Fibroblast of pulmonary artery (primary cell): Measurements from ENCODE around the gene FDXR.

Experiments used
- DNase-seq: peaks from one replicate; pipeline ENCODE4 v3.0.0-alpha.2; 2010; ENCODE audit warnings: low read depth
- H3K4me3 ChIP-seq: replicated peaks from 2 replicates; pipeline ENCODE4 v1.5.1; 2011; ENCODE audit warnings: low read depth, mild to moderate bottlenecking, control low read depth, low read length, moderate library complexity
- TF ChIP-seq, protein P1 (sequence below): IDR thresholded peaks from 2 replicates; pipeline ENCODE4 v1.5.1; 2011; ENCODE audit warnings: mild to moderate bottlenecking, control low read depth, low read length, inconsistent platforms; ENCODE audit errors: missing control alignments

Gene FDXR

GRCh38 chr17:74904687-74905409 is 32.1 kb upstream of the FDXR start:
- no peak overlapping the region for H3K4me3 ChIP-seq
- DNase-seq: no peak
- TF ChIP-seq, protein P1, sequence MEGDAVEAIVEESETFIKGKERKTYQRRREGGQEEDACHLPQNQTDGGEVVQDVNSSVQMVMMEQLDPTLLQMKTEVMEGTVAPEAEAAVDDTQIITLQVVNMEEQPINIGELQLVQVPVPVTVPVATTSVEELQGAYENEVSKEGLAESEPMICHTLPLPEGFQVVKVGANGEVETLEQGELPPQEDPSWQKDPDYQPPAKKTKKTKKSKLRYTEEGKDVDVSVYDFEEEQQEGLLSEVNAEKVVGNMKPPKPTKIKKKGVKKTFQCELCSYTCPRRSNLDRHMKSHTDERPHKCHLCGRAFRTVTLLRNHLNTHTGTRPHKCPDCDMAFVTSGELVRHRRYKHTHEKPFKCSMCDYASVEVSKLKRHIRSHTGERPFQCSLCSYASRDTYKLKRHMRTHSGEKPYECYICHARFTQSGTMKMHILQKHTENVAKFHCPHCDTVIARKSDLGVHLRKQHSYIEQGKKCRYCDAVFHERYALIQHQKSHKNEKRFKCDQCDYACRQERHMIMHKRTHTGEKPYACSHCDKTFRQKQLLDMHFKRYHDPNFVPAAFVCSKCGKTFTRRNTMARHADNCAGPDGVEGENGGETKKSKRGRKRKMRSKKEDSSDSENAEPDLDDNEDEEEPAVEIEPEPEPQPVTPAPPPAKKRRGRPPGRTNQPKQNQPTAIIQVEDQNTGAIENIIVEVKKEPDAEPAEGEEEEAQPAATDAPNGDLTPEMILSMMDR: no peak

- TF ChIP-seq, protein P1: no peak
- no peak for DNase-seq
- H3K4me3 ChIP-seq: no peak overlapping the region
Observed at GRCh38 chr17:74903671-74904070, 30.9 kb upstream of the FDXR start.

GRCh38 chr17:74903034-74903433 is 30.2 kb upstream of the FDXR start:
- no peak overlapping the region for H3K4me3 ChIP-seq
- DNase-seq: no peak
- TF ChIP-seq, protein P1: no peak

- no peak for DNase-seq
- H3K4me3 ChIP-seq: no peak overlapping the region
- TF ChIP-seq, protein P1: no peak
Observed at GRCh38 chr17:74901353-74902135, 28.8 kb upstream of the FDXR start.

DNA sequence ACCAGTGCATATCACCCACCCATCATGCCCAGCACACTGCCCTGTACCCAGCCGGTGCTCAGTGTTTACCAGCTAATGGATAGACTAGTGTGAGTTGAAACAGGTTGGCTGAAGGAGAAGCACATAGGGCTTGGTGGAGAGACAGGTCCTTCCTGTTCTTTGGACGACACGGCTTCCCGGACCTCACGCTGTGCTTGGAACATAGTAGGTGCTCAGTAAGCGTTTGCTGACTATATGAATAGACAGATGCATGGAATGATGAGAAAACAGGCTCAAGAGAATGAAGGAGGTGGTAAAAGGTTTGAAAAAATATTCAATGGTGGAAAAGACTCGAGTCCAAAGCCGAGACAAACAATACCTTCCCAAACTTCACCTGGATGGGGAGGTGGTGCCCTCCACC is 27.4 kb upstream of the FDXR start:
- H3K4me3 ChIP-seq: no peak overlapping the region
- no peak for DNase-seq
- TF ChIP-seq, protein P1: no peak

GRCh38 chr17:74898376-74898946 is 25.7 kb upstream of the FDXR start:
- no peak overlapping the region for H3K4me3 ChIP-seq
- DNase-seq: no peak
- TF ChIP-seq, protein P1: no peak
